Epithelial cell of proximal tubule (primary cell): Measurements from ENCODE around the gene LMO1. TPM values are rescaled to one million over a fixed set of nuclear protein-coding genes. Genes with fewer than 3 reads are reported as not detected.
A peak's percentile ranks its signal among the peaks of the same experiment; 100 is the strongest.

Experiments used
- DNase-seq: peaks from one replicate; pipeline ENCODE4 v3.0.0-alpha.2; 2011; ENCODE audit warnings: low read depth
- H3K4me3 ChIP-seq: 2 replicates; pipeline ENCODE4 v1.5.1; 2011; ENCODE audit warnings: low read depth, mild to moderate bottlenecking, low read length
- total RNA-seq: library from RNA; depleted of rRNA; stranded (reverse); fragments of >200 nt; gene quantifications from 2 replicates; pipeline ENCODE4 v1.2.3, GENCODE V29; 2015
- TF ChIP-seq, protein P1 (sequence below): conservative IDR thresholded peaks from 2 replicates; pipeline ENCODE4 v1.5.1; 2012; ENCODE audit warnings: low read depth, mild to moderate bottlenecking, low read length

The LMO1 gene
- total RNA-seq, result not detected in 2 replicates

- DNase-seq, result no peak
- H3K4me3 ChIP-seq, result peak within 1 kb of the TSS; percentile 39
- TF ChIP-seq, protein P1, sequence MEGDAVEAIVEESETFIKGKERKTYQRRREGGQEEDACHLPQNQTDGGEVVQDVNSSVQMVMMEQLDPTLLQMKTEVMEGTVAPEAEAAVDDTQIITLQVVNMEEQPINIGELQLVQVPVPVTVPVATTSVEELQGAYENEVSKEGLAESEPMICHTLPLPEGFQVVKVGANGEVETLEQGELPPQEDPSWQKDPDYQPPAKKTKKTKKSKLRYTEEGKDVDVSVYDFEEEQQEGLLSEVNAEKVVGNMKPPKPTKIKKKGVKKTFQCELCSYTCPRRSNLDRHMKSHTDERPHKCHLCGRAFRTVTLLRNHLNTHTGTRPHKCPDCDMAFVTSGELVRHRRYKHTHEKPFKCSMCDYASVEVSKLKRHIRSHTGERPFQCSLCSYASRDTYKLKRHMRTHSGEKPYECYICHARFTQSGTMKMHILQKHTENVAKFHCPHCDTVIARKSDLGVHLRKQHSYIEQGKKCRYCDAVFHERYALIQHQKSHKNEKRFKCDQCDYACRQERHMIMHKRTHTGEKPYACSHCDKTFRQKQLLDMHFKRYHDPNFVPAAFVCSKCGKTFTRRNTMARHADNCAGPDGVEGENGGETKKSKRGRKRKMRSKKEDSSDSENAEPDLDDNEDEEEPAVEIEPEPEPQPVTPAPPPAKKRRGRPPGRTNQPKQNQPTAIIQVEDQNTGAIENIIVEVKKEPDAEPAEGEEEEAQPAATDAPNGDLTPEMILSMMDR, result peak; percentile 92
Measured at GRCh38 chr11:8263769-8264410, at the start of gene LMO1. Gene LMO1, minus strand, starts transcription at chr11:8263878. Its CDS starts 516 bp downstream, at chr11:8263362.

DNA sequence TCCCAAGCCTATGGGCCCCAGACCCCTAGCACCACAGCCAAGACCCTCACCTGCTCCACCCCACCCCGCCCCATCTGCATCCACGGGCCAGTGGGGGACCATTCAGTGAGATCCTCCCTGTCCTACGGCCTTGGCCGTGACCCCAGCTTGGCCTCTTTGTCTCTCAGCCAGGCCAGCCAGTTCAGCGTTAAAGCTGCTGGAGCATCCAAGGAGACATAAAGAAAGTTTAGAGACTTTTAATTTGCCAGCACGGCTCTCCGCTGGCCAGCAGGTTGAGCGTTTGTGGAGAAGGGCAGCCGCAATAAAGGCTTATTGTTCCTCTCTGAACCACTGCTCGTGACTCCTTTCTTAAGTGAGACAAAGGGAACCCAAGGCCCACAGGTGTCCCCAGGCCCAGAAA, 49.3 kb upstream of the LMO1 start:
- H3K4me3 ChIP-seq, result no peak overlapping the region
- TF ChIP-seq, protein P1, result no peak
- no peak for DNase-seq

DNA sequence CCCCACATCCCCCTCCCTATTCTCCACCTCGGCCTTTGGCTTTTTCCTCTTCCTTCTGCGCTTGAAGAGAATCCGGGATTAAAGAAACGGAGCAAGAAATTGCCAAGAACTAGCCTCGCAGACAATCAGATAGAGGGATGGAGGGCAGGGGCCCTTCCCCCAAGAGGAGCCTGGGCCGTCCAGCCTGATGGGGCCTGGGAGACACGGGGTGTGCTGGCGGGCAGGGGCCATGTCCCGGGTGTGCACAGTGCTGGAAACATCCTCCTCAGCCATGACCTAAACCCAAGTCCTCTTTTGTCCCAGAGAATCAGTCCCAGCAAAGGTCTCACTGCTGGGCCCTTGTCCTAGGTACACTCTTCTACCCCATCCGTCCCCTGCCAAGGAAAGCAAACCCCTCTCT, 47.7 kb upstream of the LMO1 start:
- TF ChIP-seq, protein P1, result no peak
- no peak overlapping the region for H3K4me3 ChIP-seq
- no peak for DNase-seq

GRCh38 chr11:8310743-8311298, 47.1 kb upstream of the LMO1 start:
- no peak overlapping the region for H3K4me3 ChIP-seq
- DNase-seq, result no peak
- TF ChIP-seq, protein P1, result no peak

DNA sequence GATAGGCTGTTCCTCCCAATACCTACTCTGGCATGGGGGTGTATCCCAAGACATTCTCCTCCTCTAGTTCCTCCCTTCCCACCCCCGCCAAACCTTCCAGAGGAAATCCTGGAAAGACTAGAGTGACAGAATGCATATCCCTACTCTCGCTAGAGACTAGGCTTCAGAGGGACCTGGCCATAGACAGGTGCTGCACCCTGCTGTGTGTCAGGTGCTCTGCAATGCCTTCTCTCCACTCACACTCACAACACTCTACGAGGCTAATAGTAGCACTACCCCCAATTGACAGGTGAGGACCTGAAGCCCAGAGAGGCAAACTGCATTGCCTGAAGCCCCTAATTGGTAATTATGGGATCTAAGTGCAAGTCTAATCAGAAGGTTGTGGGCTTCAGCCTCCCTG, 46.2 kb upstream of the LMO1 start:
- no peak overlapping the region for H3K4me3 ChIP-seq
- no peak for DNase-seq
- TF ChIP-seq, protein P1, result peak; percentile 44

- no peak for DNase-seq
- no peak overlapping the region for H3K4me3 ChIP-seq
- TF ChIP-seq, protein P1, result no peak
Measured at GRCh38 chr11:8309311-8309710, 45.6 kb upstream of the LMO1 start.

- H3K4me3 ChIP-seq, result no peak overlapping the region
- DNase-seq, result no peak
- TF ChIP-seq, protein P1, result no peak
Measured at GRCh38 chr11:8307601-8308000, 43.9 kb upstream of the LMO1 start.
